MM.1S (cell line): ENCODE data around the gene ARL1.

Experiments
- DNase-seq: peaks from one replicate; pipeline ENCODE4 v3.0.0-alpha.2; 2015
- H2AFZ ChIP-seq: fragments of 300-600 bp; sonication (generic); 2 replicates; pipeline ENCODE4 v1.6.0; 2016; ENCODE audit warnings: antibody characterized with exemption, low read length
- H3F3A ChIP-seq: fragments of 300-600 bp; sonication (generic); 2 replicates; pipeline ENCODE4 v1.6.1; 2016; ENCODE audit warnings: mild to moderate bottlenecking, antibody characterized with exemption, low read length, moderate library complexity, mixed read lengths; ENCODE audit not compliant: insufficient read depth
- H3K27ac ChIP-seq: fragments of 300-600 bp; sonication (generic); 2 replicates; pipeline ENCODE4 v1.5.1; 2016; ENCODE audit warnings: mild to moderate bottlenecking, low read length
- H3K27me3 ChIP-seq: fragments of 300-600 bp; sonication (generic); replicated peaks from 2 replicates; pipeline ENCODE4 v1.6.0; 2016; ENCODE audit warnings: low read length; ENCODE audit not compliant: insufficient read depth
- H3K36me3 ChIP-seq: fragments of 300-600 bp; sonication (generic); replicated peaks from 2 replicates; pipeline ENCODE4 v1.6.1; 2016; ENCODE audit warnings: mild to moderate bottlenecking, low read length, mixed read lengths; ENCODE audit not compliant: insufficient read depth
- H3K4me1 ChIP-seq: fragments of 300-600 bp; sonication (generic); 2 replicates; pipeline ENCODE4 v1.6.1; 2016; ENCODE audit warnings: low read length, mixed read lengths
- H3K4me2 ChIP-seq: fragments of 300-600 bp; sonication (generic); 2 replicates; pipeline ENCODE4 v1.6.0; 2016; ENCODE audit warnings: low read depth, low read length
- H3K4me3 ChIP-seq: fragments of 300-600 bp; sonication (generic); 2 replicates; pipeline ENCODE4 v1.5.1; 2016; ENCODE audit warnings: low read length, mixed read lengths
- H3K79me2 ChIP-seq: fragments of 300-600 bp; sonication (generic); 2 replicates; pipeline ENCODE4 v1.6.1; 2016; ENCODE audit warnings: mixed run types, low read length, mixed read lengths
- H3K9ac ChIP-seq: fragments of 300-600 bp; sonication (generic); 2 replicates; pipeline ENCODE4 v1.6.1; 2016; ENCODE audit warnings: low read length, mixed read lengths
- H3K9me2 ChIP-seq: fragments of 300-600 bp; sonication (generic); replicated peaks from 2 replicates; pipeline ENCODE4 v1.6.1; 2016; ENCODE audit warnings: mild to moderate bottlenecking, low read length, mixed read lengths; ENCODE audit not compliant: insufficient read depth
- H3K9me3 ChIP-seq: fragments of 300-600 bp; sonication (generic); replicated peaks from 2 replicates; pipeline ENCODE4 v1.6.1; 2016; ENCODE audit warnings: mild to moderate bottlenecking, low read length, mixed read lengths; ENCODE audit not compliant: insufficient read depth
- H4K20me1 ChIP-seq: fragments of 300-600 bp; sonication (generic); 2 replicates; pipeline ENCODE4 v1.6.1; 2016; ENCODE audit warnings: mild to moderate bottlenecking, low read length, moderate library complexity, mixed read lengths; ENCODE audit not compliant: insufficient read depth
- EZH2 ChIP-seq: fragments of 300-600 bp; sonication (generic); optimal IDR thresholded peaks from 2 replicates; pipeline ENCODE3; 2017; ENCODE audit warnings: low read depth, mild to moderate bottlenecking, antibody characterized with exemption, low read length, mixed read lengths
- EZH2phosphoT487 ChIP-seq: fragments of 300-600 bp; sonication (generic); IDR thresholded peaks from 2 replicates; pipeline ENCODE4 v1.6.1; 2018; ENCODE audit warnings: antibody characterized with exemption, low read length
- TF ChIP-seq, protein P1 (sequence below): fragments of 300-600 bp; sonication (generic); IDR thresholded peaks from 2 replicates; pipeline ENCODE4 v1.5.1; 2016; ENCODE audit warnings: antibody characterized with exemption, low read length, mixed read lengths

Gene ARL1

GRCh38 chr12:101372431-101372830, 35.1 kb downstream of the ARL1 start:
- no peaks in the 10 kb centered on the region for H3K9me2 ChIP-seq
- H3K27ac ChIP-seq: no peak overlapping the region
- H3F3A ChIP-seq: no peaks in the 10 kb centered on the region; the same call in 1 of the 2 replicates
- H3K9ac ChIP-seq: no peak overlapping the region
- H3K27me3 ChIP-seq: no peaks in the 10 kb centered on the region
- no peaks in the 10 kb centered on the region for H3K9me3 ChIP-seq
- H4K20me1 ChIP-seq: no peaks in the 10 kb centered on the region; the same call in 1 of the 2 replicates
- no peak for DNase-seq
- no peak overlapping the region for H3K4me2 ChIP-seq
- H2AFZ ChIP-seq: no peak overlapping the region
- no peaks in the 10 kb centered on the region for H3K79me2 ChIP-seq
- H3K4me1 ChIP-seq: no peaks in the 10 kb centered on the region
- H3K4me3 ChIP-seq: no peak overlapping the region
- peaks cover 9% of the 10 kb centered on the region for H3K36me3 ChIP-seq
- TF ChIP-seq, protein P1, sequence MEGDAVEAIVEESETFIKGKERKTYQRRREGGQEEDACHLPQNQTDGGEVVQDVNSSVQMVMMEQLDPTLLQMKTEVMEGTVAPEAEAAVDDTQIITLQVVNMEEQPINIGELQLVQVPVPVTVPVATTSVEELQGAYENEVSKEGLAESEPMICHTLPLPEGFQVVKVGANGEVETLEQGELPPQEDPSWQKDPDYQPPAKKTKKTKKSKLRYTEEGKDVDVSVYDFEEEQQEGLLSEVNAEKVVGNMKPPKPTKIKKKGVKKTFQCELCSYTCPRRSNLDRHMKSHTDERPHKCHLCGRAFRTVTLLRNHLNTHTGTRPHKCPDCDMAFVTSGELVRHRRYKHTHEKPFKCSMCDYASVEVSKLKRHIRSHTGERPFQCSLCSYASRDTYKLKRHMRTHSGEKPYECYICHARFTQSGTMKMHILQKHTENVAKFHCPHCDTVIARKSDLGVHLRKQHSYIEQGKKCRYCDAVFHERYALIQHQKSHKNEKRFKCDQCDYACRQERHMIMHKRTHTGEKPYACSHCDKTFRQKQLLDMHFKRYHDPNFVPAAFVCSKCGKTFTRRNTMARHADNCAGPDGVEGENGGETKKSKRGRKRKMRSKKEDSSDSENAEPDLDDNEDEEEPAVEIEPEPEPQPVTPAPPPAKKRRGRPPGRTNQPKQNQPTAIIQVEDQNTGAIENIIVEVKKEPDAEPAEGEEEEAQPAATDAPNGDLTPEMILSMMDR: no peak
- TF ChIP-seq EZH2phosphoT487: no peak
- TF ChIP-seq EZH2: no peak

DNA sequence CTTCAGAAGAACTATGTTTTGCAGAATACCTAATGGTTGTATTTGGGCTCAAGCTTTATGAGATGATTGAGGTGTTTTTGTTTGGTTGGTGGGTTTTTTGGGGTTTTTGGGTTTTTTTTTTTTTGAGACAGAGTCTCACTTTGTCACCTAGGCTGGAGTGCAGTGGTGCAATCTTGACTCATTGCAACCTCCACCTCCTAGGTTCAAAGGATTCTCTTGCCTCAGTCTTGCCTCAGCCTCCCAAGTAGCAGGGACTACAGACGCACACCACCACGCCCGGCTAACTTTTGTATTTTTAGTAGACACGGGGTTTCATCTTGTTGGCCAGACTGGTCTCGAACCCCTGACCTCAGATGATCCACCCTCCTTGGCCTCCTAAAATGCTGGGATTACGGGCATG, 39.6 kb downstream of the ARL1 start:
- Histone ChIP-seq H3F3A (no peaks in the 10 kb centered on the region), H4K20me1 (no peaks in the 10 kb centered on the region), H3K27ac (no peak overlapping the region), H3K27me3 (no peaks in the 10 kb centered on the region), H3K4me3 (no peak overlapping the region), H3K4me1 (no peaks in the 10 kb centered on the region), H3K9me3 (no peaks in the 10 kb centered on the region), H3K79me2 (no peaks in the 10 kb centered on the region), H2AFZ (no peak overlapping the region), H3K9me2 (no peaks in the 10 kb centered on the region), H3K9ac (no peak overlapping the region), H3K4me2 (no peak overlapping the region), H3K36me3 (peaks cover 9% of the 10 kb centered on the region)
- no peak for DNase-seq
- TF ChIP-seq, protein P1: no peak
- TF ChIP-seq EZH2: no peak
- no peak for TF ChIP-seq EZH2phosphoT487

GRCh38 chr12:101361455-101361854, 46.1 kb downstream of the ARL1 start:
- no peaks in the 10 kb centered on the region for H3K27me3 ChIP-seq
- DNase-seq: no peak
- H4K20me1 ChIP-seq: no peaks in the 10 kb centered on the region
- no peaks in the 10 kb centered on the region for H3K9me2 ChIP-seq
- H3K9ac ChIP-seq: no peak overlapping the region
- no peaks in the 10 kb centered on the region for H3K4me1 ChIP-seq
- H3K79me2 ChIP-seq: no peaks in the 10 kb centered on the region
- TF ChIP-seq EZH2 (no peak), EZH2phosphoT487 (no peak)
- TF ChIP-seq, protein P1: no peak
- no peak overlapping the region for H3K27ac ChIP-seq
- H3K9me3 ChIP-seq: no peaks in the 10 kb centered on the region
- no peak overlapping the region for H3K4me3 ChIP-seq
- no peak overlapping the region for H3K4me2 ChIP-seq
- H2AFZ ChIP-seq: no peak overlapping the region
- peaks cover 5% of the 10 kb centered on the region; the same call in 1 of the 2 replicates for H3K36me3 ChIP-seq
- H3F3A ChIP-seq: no peaks in the 10 kb centered on the region

DNA sequence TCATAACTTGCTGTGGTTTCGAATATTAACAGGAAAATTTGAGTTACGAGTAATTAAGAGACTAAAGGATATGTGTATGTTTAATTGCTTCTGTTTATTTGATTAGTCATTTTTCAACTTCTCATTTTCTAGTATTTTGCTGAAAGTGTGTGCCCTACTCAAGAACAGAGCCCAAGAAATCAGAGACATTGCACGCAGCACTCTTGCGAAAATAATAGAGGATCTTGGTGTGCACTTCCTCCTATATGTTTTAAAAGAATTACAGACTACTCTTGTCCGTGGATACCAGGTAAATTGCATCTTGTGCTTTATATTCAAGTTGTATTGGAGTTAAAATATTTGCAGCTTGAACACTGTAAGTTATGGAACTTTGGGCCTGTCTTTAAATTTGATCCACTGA, 50.8 kb downstream of the ARL1 start:
- H3K4me2 ChIP-seq: no peak overlapping the region
- H3K36me3 ChIP-seq: peaks cover 9% of the 10 kb centered on the region

More for the DNA sequence above, 50.8 kb downstream of the ARL1 start:
- H3K79me2 ChIP-seq: no peaks in the 10 kb centered on the region
- no peaks in the 10 kb centered on the region for H3K27me3 ChIP-seq
- no peaks in the 10 kb centered on the region for H3K4me1 ChIP-seq
- no peak overlapping the region for H3K4me3 ChIP-seq
- no peak overlapping the region for H2AFZ ChIP-seq
- H3K9ac ChIP-seq: no peak overlapping the region
- no peaks in the 10 kb centered on the region for H3K9me3 ChIP-seq
- no peaks in the 10 kb centered on the region for H3K9me2 ChIP-seq
- TF ChIP-seq EZH2: no peak
- no peak for TF ChIP-seq EZH2phosphoT487
- TF ChIP-seq, protein P1: no peak
- no peaks in the 10 kb centered on the region for H4K20me1 ChIP-seq
- H3K27ac ChIP-seq: no peak overlapping the region
- DNase-seq: no peak
- H3F3A ChIP-seq: peaks cover 5% of the 10 kb centered on the region; the same call in 1 of the 2 replicates
